NCI-H748 (cell line): ENCODE results near the gene LPP.

Source experiments
- DNase-seq: peaks from one replicate; lab custom pipeline; 2025; ENCODE audit not compliant: unreplicated experiment; lab: John Stamatoyannopoulos, UW

Gene LPP

DNA sequence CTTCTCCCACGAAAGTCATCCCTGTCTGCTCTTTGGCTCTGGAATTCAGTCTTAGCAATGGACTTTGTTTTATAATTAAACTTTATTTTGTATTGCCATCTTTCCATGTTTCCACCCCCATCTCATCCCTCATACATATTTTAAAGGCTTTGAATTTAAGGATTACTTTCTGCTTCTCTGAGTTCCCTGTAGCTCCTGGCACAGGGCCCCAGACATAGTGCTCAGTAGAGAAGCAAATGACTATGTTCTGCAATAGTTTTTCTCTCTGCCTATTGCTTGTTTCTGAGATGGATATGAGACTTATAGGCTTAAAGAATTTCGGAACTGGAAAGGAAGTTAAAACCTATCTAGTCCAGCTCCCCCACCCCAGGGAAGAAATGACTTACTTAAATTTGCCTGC, 197.0 kb downstream of the LPP start:
- DNase-seq = no peak

GRCh38 chr3:188351648-188352047, 197.7 kb downstream of the LPP start:
- DNase-seq = no peak

DNA sequence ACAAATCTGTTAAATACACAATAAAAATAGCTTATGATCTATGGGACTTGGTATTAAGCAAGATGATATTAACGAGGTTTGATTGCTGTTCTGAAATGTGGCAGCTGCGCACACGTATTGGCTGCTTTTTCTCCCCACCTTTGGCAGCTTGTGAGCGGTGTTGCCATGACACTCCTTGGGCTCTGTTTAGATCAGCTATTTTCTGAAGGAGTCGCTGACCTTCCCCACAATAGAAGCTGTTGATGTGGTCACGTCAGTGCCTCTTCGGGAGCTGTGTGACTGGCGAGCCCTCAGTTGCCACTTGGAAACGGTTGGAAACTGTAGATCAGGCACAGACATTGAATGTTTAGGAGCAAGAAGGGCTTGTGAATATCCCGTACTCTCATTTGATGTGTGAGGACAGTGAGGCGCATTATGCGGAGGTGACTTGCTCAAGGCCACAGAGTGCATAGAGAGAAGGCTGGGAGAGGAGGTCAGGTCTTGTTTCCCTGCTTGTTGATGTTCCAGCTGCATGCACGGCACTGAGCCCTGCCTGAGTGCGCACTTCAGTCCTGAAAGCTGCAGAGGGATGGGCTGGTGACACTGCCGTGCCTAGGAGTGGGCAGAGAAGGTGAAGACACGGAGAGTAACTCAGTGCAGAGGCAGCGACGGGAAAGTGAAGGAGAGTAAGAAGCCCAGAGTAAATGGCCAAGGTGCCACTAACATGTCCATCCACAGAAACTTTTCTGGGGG, 198.4 kb downstream of the LPP start:
- no peak for DNase-seq

DNA sequence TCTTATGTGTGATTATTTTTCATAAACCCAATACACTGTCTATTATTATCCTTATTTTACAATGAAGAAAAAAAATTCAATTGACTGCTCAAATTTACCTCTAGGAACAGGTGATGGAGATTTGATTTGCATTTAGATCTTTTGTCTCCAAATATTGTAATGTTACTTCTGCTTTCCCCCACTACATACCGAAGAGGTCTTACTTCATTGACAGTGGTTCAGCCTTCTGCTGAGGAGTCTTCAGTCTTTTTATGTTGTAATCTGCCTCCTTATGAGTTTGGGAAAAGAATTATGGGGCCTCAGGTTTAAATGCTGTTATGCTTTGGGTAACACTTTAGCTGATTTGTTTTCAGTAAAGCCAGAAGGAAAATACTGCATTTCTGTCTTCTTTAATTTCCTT, 199.5 kb downstream of the LPP start:
- no peak for DNase-seq

DNA sequence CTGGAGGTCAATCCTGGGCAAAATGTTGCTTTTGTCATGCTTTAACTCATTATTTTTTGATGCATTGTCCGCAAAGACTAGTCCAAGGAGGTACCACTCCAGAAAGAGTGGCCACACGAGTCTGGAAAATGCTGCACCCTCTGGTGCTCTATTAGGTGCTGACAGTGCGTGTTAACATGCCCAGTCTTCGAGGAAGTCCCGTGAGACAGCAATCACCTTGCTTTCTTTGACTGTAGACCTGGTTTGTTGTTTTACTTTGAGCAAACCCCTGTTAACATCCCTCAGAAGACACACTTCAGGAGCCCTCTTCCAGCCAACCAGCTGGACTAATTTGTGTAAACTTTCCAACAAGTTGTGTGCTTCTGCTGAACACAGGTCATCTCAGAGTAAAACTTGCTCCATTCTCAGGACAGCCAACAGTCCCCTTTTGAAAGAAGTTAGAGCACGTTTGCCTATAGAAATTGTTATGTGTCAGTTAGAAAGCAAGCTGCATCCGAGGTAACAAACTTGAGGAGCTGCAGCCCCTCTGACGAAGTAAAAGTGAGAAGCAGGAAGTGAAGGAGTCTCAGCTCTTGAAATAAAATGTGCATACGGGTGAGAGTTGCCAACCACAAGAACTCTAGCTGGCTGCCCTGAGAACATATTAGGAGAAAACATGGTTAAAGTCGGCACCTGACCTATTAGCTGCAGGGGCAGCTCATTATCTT, 205.0 kb downstream of the LPP start:
- no peak for DNase-seq

DNA sequence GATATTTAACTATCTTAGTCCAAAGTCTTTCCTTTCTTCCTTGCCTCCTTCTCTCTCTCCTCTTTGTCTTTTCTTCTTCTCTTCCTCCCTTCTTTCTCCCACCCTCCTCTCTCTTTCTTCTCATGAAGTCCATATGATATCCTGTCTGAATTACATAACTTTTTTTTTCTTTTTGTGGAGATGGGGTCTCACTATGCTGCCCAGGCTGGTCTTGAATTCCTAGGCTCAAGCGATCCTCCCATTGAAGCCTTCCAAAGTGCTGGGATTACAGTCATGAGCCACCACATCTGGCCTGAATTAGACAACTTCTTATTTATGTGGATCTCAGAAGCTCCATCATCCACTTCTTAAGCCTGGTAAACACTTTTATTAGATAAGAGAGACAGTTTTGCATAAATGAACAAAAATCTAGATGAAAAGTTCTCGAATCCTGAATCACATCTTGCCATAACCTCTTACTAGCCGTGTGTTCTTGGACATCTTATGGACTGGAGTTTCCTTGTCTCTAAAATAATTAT, 206.5 kb downstream of the LPP start:
- DNase-seq = no peak

DNA sequence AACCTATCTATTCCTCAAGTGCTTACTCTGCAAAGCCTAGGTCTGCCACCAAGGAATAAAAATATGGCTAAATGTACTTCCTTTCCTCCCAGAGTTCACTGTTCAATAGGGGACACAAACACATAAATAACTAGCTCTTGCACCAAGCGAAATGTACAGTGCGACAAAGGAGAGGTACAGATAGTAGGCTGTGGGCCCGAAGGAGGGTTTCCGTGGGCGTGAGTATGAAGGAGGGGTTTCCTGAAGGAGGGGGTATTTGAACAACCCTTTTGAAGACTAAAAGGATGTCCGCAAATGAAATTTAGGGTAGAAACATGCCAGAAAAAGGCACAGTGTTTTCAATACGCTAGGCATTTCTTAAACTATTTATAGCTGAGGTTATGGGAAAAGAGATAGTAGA, 207.9 kb downstream of the LPP start:
- no peak for DNase-seq

DNA sequence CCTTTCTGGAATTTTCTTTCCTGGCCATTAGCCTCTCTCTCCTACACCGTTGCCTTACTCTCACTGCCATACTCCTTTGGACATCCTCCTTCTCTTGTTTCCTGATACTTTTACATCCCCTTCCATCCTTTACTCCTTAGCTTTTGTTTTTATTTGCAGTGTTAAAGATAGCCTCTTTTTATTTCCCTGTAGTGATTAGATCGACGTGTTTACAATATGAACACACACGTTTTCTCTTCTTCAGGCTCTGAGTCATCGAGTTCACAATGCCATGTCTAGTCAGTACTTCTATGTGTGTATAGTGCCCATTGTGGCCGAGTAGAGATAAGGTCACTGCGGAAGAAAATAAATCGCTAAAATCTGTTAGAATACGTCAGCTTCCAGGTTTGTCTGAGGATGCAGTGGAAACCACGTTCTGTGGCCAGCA, 208.5 kb downstream of the LPP start:
- DNase-seq = no peak

- DNase-seq = no peak
Observed at GRCh38 chr3:188365184-188365583, 211.2 kb downstream of the LPP start.

- DNase-seq = no peak
Observed at GRCh38 chr3:188365988-188366698, 212.2 kb downstream of the LPP start.

GRCh38 chr3:188367678-188368077, 213.7 kb downstream of the LPP start:
- DNase-seq = no peak

- DNase-seq = no peak
Observed at GRCh38 chr3:188369526-188369925, 215.6 kb downstream of the LPP start.

- DNase-seq = no peak
Observed at GRCh38 chr3:188370081-188370830, 216.3 kb downstream of the LPP start.

DNA sequence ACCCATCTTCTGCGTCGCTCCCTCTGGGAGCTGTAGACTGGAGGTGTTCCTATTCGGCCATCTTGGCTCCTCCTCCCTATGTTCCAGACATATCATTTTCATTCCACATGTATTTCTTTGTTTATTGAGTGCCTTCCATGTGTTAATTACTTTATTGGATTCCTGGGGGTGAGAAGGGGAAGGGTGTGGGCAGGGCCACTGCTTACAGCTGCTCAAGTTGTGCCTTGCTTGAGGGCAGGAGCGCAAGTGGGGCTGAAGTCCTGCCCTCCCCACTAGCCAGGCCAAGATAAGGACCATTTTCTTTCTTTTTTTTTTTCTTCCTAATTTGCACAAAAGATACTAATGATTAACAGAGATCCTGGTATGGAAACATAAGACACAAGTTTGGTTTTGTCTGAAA, 224.8 kb downstream of the LPP start:
- DNase-seq = no peak

- DNase-seq = no peak
Observed at GRCh38 chr3:188380252-188380651, 226.3 kb downstream of the LPP start.

- DNase-seq = no peak
Observed at GRCh38 chr3:188380722-188381121, 226.8 kb downstream of the LPP start.

DNA sequence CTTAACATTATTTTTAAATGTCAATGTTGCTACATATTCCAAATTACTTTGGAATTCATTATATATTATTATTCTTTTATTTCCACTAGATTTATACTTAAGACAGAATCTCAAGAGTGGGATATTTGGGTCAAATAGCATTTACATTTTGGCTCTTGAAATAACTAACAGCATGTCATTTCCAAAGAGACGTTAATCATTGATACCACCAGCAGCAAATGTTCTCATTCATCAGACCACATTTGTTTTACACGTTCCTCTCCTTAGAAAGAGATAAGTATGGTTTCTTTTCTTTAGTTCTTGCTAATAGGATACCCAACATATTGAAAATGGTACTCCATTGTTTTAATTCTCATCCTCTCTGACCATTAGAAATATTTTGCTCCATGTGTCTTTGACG, 229.8 kb downstream of the LPP start:
- DNase-seq = no peak

DNA sequence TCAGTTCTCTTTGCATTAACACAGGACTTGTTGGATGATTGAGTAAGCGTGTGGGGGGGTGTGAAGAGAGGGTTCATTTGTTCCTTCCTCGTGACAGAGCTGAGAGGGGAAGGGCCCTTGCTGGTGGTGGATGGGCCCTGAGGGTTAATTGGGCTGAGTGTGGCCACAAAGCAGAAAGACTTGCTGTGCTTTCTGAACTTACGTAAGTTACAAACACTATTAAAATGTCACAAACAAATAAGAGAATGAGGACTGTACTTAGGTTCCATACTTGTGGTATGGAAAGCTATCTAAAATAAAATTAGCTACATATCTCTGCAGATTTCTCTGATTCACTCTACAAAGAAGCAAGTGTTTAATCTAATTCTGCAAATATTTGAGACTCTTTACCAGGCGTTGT, 231.3 kb downstream of the LPP start:
- DNase-seq = no peak

GRCh38 chr3:188389711-188390342, 235.9 kb downstream of the LPP start:
- no peak for DNase-seq

DNA sequence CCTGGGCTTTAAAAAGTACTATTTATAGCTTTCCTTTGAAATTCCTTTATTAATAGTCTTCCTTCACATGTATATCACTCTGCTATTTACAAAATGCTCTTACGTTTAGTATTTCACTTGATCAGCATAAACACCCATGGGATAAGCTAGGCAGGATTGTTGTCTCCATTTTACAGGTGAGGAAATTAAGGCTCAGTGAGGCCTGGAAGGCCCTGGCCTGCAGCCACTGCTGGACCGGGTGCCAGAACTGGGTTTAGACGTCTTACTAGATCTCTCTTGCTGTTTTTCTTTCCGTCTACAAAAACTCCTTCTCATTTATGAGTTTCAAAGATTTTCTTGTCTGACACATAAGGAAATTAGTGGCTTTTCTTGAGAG, 236.4 kb downstream of the LPP start:
- DNase-seq = no peak
